A549 (cell line): ENCODE data around the gene C5orf24. TPM values are rescaled to one million over a fixed set of nuclear protein-coding genes. Genes with fewer than 3 reads are reported as not detected.
"Not testable (repeated sequence)": the region's sequence is repeated elsewhere in the genome, so short reads cannot be mapped to it uniquely, and the experiment has no call there.

Source experiments
- ATAC-seq, 2 experiments: fragments of 200-7000 bp in 1 of 2; fragments of >200 bp in 1 of 2; cut with Nextera tagmentation in 1 of 2; cut with Tn5 transposase in 1 of 2; 3 replicates each; pipeline versions ENCODE4 v1.8.0 to v1.9.1; 2018 to 2020; ENCODE audit warnings: mild to moderate bottlenecking in 1 of 2, moderate library complexity in 1 of 2
- CTCF ChIA-PET: fragments of 300-600 bp; sonication (Branson Sonifier 250); formaldehyde crosslinking; extraction: SDS; loops from one replicate; lab custom pipeline; 2021; ENCODE audit warnings: antibody characterized with exemption, inconsistent platforms; lab: Yijun Ruan, JAX
- POLR2A ChIA-PET: fragments of 350-600 bp; formaldehyde crosslinking; extraction: SDS; loops from one replicate; lab custom pipeline; 2021; ENCODE audit warnings: antibody characterized with exemption, inconsistent platforms; lab: Yijun Ruan, JAX
- DNase-seq, 2 experiments: peaks; one replicate each; pipeline versions ENCODE4 v3.0.0 to v3.0.0-alpha.2; 2011 to 2016; ENCODE audit warnings: low read depth in 1 of 2, low spot score in 1 of 2
- FAIRE-seq: peaks from 2 replicates; lab custom pipeline; 2011; peaks lifted over from hg19 to GRCh38; lab: Jason Lieb, UNC
- H3K27ac ChIP-seq, 2 experiments: fragments of >200 bp; sonication (Bioruptor Twin); formaldehyde crosslinking; 3 replicates each; pipeline ENCODE4 v1.5.1; 2016 to 2017
- H3K4me1 ChIP-seq: fragments of >200 bp; sonication (Bioruptor Twin); formaldehyde crosslinking; 3 replicates; pipeline ENCODE4 v1.6.1; 2016
- H3K4me2 ChIP-seq: fragments of >200 bp; sonication (Bioruptor Twin); formaldehyde crosslinking; 3 replicates; pipeline ENCODE4 v1.6.1; 2016
- H3K4me3 ChIP-seq: fragments of >200 bp; sonication (Bioruptor Twin); formaldehyde crosslinking; 3 replicates; pipeline ENCODE4 v1.5.1; 2016
- H3K9me3 ChIP-seq: fragments of >200 bp; sonication (Bioruptor Twin); formaldehyde crosslinking; 3 replicates; pipeline ENCODE4 v1.6.1; 2016
- CHD2 ChIP-seq: fragments of 150-350 bp; IDR thresholded peaks from 2 replicates; pipeline ENCODE4 v1.6.1; 2014; ENCODE audit warnings: low read length; ENCODE audit not compliant: partially characterized antibody
- CHD4 ChIP-seq: fragments of 200-600 bp; sonication (generic); IDR thresholded peaks from 2 replicates; pipeline ENCODE4 v1.6.1; 2016; ENCODE audit warnings: antibody characterized with exemption, mild to moderate bottlenecking, borderline replicate concordance
- E2F6 ChIP-seq: IDR thresholded peaks from 2 replicates; pipeline ENCODE4 v1.6.1; 2012; ENCODE audit warnings: low read depth, borderline replicate concordance
- EHF ChIP-seq: fragments of 250-450 bp; sonication (Bioruptor Pico); IDR thresholded peaks from 2 replicates; pipeline ENCODE4 v1.5.0; 2020; ENCODE audit warnings: mild to moderate bottlenecking
- ESRRA ChIP-seq: fragments of 150-350 bp; IDR thresholded peaks from 2 replicates; pipeline ENCODE4 v1.6.1; 2014; ENCODE audit warnings: mild to moderate bottlenecking, low read length, borderline replicate concordance
- GATA3 ChIP-seq: IDR thresholded peaks from 2 replicates; pipeline ENCODE4 v1.6.1; 2012; ENCODE audit warnings: borderline replicate concordance
- HOXA7 ChIP-seq: fragments of 250-450 bp; sonication (Bioruptor Pico); IDR thresholded peaks from 2 replicates; pipeline ENCODE4 v1.5.0; 2020; ENCODE audit warnings: mild to moderate bottlenecking, moderate library complexity
- HOXB5 ChIP-seq: fragments of 250-450 bp; sonication (Bioruptor Pico); IDR thresholded peaks from 2 replicates; pipeline ENCODE4 v1.5.0; 2020; ENCODE audit warnings: mild to moderate bottlenecking, moderate library complexity
- JUNB ChIP-seq: fragments of >200 bp; sonication (Bioruptor Twin); formaldehyde crosslinking; IDR thresholded peaks from 2 replicates; pipeline ENCODE4 v1.6.1; 2016
- KDM1A ChIP-seq: fragments of 200-600 bp; sonication (generic); IDR thresholded peaks from 2 replicates; pipeline ENCODE4 v1.6.1; 2016; ENCODE audit warnings: low read depth, mild to moderate bottlenecking
- MAFK ChIP-seq: fragments of 450-650 bp; IDR thresholded peaks from 2 replicates; pipeline ENCODE4 v1.6.1; 2014; ENCODE audit not compliant: partially characterized antibody
- NR3C1 ChIP-seq: fragments of >200 bp; sonication (Bioruptor Twin); formaldehyde crosslinking; IDR thresholded peaks from 3 replicates; pipeline ENCODE4 v1.6.1; 2017
- RAD21 ChIP-seq, 2 experiments: fragments of >200 bp in 1 of 2; sonication (Bioruptor Twin) in 1 of 2; formaldehyde crosslinking in 1 of 2; IDR thresholded peaks in 1 of 2; conservative IDR thresholded peaks in 1 of 2; 2 replicates in 1 of 2; 3 replicates in 1 of 2; pipeline ENCODE4 v1.6.1; 2012 to 2018; ENCODE audit warnings: inconsistent platforms in 1 of 2
- RARB ChIP-seq: fragments of 250-450 bp; sonication (Bioruptor Pico); IDR thresholded peaks from 2 replicates; pipeline ENCODE4 v1.8.0; 2021; ENCODE audit warnings: mild to moderate bottlenecking, moderate library complexity
- REST ChIP-seq: fragments of 200-600 bp; sonication (generic); IDR thresholded peaks from 2 replicates; pipeline ENCODE4 v1.6.1; 2016; ENCODE audit warnings: antibody characterized with exemption, mild to moderate bottlenecking, moderate library complexity
- RFX5 ChIP-seq: fragments of 450-650 bp; IDR thresholded peaks from 2 replicates; pipeline ENCODE4 v1.7.1; 2014; ENCODE audit warnings: antibody characterized with exemption, mild to moderate bottlenecking, moderate library complexity
- SMC3 ChIP-seq: fragments of >200 bp; sonication (Bioruptor Twin); formaldehyde crosslinking; IDR thresholded peaks from 3 replicates; pipeline ENCODE4 v1.6.1; 2018; ENCODE audit warnings: inconsistent platforms
- TFCP2L1 ChIP-seq: fragments of 250-450 bp; sonication (Bioruptor Pico); IDR thresholded peaks from 2 replicates; pipeline ENCODE4 v1.5.0; 2021; ENCODE audit warnings: mild to moderate bottlenecking
- TP53 ChIP-seq: fragments of 250-450 bp; sonication (Bioruptor Pico); IDR thresholded peaks from 2 replicates; pipeline ENCODE4 v1.5.0; 2021; ENCODE audit warnings: mild to moderate bottlenecking, moderate library complexity
- USF2 ChIP-seq: fragments of 450-650 bp; IDR thresholded peaks from 2 replicates; pipeline ENCODE4 v1.6.1; 2014; ENCODE audit warnings: antibody characterized with exemption
- ZC3H11A ChIP-seq: fragments of 450-650 bp; IDR thresholded peaks from 2 replicates; pipeline ENCODE4 v1.6.1; 2014; ENCODE audit warnings: antibody characterized with exemption, mild to moderate bottlenecking
- WGBS: methylation state at CpG from one replicate; pipeline ENCODE4 v1.1.6; 2017; ENCODE audit errors: missing lambda C conversion rate; 5-methylcytosine and 5-hydroxymethylcytosine counted together
- polyA plus RNA-seq, 4 experiments: library from polyadenylated mRNA; depleted of rRNA in 3 of 4; stranded (reverse); fragments of >200 nt; fragmentation: RNase III in 1 of 4; extraction: RNeasy Plus Mini Kit Qiagen cat#74134 plus additional on column Dnase treatment in 1 of 4; gene quantifications; 2 replicates in 3 of 4; 3 replicates in 1 of 4; pipeline ENCODE4 v1.2.3, GENCODE V29; 2011 to 2017
- TF ChIP-seq, protein P1 (sequence below): IDR thresholded peaks from 2 replicates; pipeline ENCODE4 v1.6.1; 2012
- TF ChIP-seq, protein P2 (sequence below): fragments of >200 bp; sonication (Bioruptor Twin); formaldehyde crosslinking; IDR thresholded peaks from 3 replicates; pipeline ENCODE4 v1.5.1; 2016

C5orf24 gene
- polyA plus RNA-seq, 2 of the 4 experiments (the other 2 are of a cell fraction): 27.0 to 53.7 TPM

DNA sequence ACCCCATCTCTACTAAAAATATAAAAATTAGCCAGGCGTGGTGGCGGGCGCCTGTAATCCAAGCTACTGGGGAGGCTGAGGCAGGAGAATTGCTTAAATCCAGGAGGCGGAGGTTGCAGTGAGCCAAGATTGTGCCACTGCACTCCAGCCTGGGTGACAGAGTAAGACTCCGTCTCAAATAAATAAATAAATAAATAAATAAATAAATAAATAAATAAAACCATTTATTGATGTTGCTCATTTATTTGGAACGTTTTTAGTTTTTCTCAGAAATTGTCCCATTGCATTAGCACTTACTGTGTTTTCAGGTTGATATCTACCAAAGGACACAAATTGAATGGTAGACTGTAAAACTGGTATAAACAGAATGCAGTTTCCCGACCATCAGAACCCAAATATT is 10.7 kb downstream of the C5orf24 start:
- ATAC-seq, DNase-seq, H3K9me3 ChIP-seq, POLR2A ChIA-PET, H3K4me2 ChIP-seq, FAIRE-seq, H3K4me1 ChIP-seq, H3K27ac ChIP-seq, H3K4me3 ChIP-seq: not testable (repeated sequence)
- WGBS: 82% methylated on average over 7 of the region's 7 CpGs
- CTCF ChIA-PET: interaction anchor here (0.9 kb wide), 1 partner anchor 11 kb away, joined by 3 read pairs; the partner anchor contains the start of gene C5orf24
- TF ChIP-seq ZC3H11A: peak; percentile 76

- Histone ChIP-seq H3K4me3 (no peak overlapping the region), H3K27ac (no peak overlapping the region), H3K4me1 (no peaks in the 10 kb centered on the region), H3K9me3 (no peaks in the 10 kb centered on the region), H3K4me2 (no peak overlapping the region)
- ChIA-PET POLR2A (interaction anchor here (1.6 kb wide), 1 partner anchor 17 kb away, joined by 5 read pairs; the partner anchor contains the start of gene TXNDC15), CTCF (no interaction called here)
- ATAC-seq (no peak), DNase-seq (no peak), FAIRE-seq (no peak)
- no peak for TF ChIP-seq NR3C1
- no peak for TF ChIP-seq RARB (CRISPR knock-in tag)
- TF ChIP-seq SMC3: no peak
- 76% methylated on average over 3 of the region's 3 CpGs for WGBS
These were observed 11.6 kb downstream of the C5orf24 start for GRCh38 chr5:134857401-134857800.

GRCh38 chr5:134864707-134865106 is 18.9 kb downstream of the C5orf24 start:
- Histone ChIP-seq H3K4me2 (no peak overlapping the region), H3K9me3 (no peaks in the 10 kb centered on the region), H3K4me3 (no peak overlapping the region), H3K27ac (no peak overlapping the region)
- WGBS: 83% methylated on average over 2 of the region's 2 CpGs
- POLR2A ChIA-PET: no interaction called here
- DNase-seq: no peak
- TF ChIP-seq GATA3 (no peak), MAFK (no peak), RFX5 (no peak), CHD4 (no peak), HOXB5 (CRISPR knock-in tag) (no peak), HOXA7 (no peak), REST (no peak), TFCP2L1 (CRISPR knock-in tag) (no peak)
- TF ChIP-seq, all 56 proteins: peak for 0
- peak in 1 of 2 experiments; percentile 23; a peak in 1 of 6 replicates for ATAC-seq
- CTCF ChIA-PET: no interaction called here
- no peak for FAIRE-seq
- no peaks in the 10 kb centered on the region for H3K4me1 ChIP-seq

- Histone ChIP-seq H3K4me2 (peak overlapping the region; percentile 92), H3K27ac (peak overlapping the region; percentile 95 to 96), H3K9me3 (no peaks in the 10 kb centered on the region), H3K4me1 (peaks cover 10% of the 10 kb centered on the region; the same call in 2 of the 3 replicates), H3K4me3 (no peak overlapping the region; the same call in 2 of the 3 replicates)
- ChIA-PET POLR2A (interaction anchor here (0.6 to 2.2 kb wide), 7 partner anchors 16 to 122 kb away, joined by 3 to 20 read pairs (median 5); partner anchors contain the start of genes C5orf24 and PCBD2), CTCF (interaction anchor here (0.7 to 1.1 kb wide), 3 partner anchors 10 to 402 kb away, joined by 3 to 5 read pairs (median 3); partner anchors contain the start of gene PCBD2)
- ATAC-seq: no peak
- 96% methylated on average over 6 of the region's 6 CpGs for WGBS
- no peak for FAIRE-seq
- DNase-seq: no peak
- TF ChIP-seq JUNB (no peak), USF2 (no peak), CHD2 (no peak), EHF (CRISPR knock-in tag) (no peak), TP53 (CRISPR knock-in tag) (no peak), HOXB5 (CRISPR knock-in tag) (no peak), NR3C1 (no peak), RAD21 (conservative IDR thresholded peaks at IDR 0.05 in 1 of 2, IDR thresholded peaks at IDR 0.05 in 1 of 2) (no peak), MAFK (no peak), KDM1A (no peak), RARB (CRISPR knock-in tag) (no peak), ESRRA (no peak), E2F6 (no peak)
- TF ChIP-seq, protein P1, sequence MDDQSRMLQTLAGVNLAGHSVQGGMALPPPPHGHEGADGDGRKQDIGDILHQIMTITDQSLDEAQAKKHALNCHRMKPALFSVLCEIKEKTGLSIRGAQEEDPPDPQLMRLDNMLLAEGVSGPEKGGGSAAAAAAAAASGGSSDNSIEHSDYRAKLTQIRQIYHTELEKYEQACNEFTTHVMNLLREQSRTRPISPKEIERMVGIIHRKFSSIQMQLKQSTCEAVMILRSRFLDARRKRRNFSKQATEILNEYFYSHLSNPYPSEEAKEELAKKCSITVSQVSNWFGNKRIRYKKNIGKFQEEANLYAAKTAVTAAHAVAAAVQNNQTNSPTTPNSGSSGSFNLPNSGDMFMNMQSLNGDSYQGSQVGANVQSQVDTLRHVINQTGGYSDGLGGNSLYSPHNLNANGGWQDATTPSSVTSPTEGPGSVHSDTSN: no peak
- TF ChIP-seq, protein P2, sequence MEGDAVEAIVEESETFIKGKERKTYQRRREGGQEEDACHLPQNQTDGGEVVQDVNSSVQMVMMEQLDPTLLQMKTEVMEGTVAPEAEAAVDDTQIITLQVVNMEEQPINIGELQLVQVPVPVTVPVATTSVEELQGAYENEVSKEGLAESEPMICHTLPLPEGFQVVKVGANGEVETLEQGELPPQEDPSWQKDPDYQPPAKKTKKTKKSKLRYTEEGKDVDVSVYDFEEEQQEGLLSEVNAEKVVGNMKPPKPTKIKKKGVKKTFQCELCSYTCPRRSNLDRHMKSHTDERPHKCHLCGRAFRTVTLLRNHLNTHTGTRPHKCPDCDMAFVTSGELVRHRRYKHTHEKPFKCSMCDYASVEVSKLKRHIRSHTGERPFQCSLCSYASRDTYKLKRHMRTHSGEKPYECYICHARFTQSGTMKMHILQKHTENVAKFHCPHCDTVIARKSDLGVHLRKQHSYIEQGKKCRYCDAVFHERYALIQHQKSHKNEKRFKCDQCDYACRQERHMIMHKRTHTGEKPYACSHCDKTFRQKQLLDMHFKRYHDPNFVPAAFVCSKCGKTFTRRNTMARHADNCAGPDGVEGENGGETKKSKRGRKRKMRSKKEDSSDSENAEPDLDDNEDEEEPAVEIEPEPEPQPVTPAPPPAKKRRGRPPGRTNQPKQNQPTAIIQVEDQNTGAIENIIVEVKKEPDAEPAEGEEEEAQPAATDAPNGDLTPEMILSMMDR: no peak
These were observed 27.7 kb downstream of the C5orf24 start for GRCh38 chr5:134873494-134873893.
